Mesothelial cell of epicardium (in vitro differentiated cells): ENCODE results near the gene CEP72. TPM values are rescaled to one million over a fixed set of nuclear protein-coding genes. Genes with fewer than 3 reads are reported as not detected.
"Not testable (repeated sequence)": the region's sequence is repeated elsewhere in the genome, so short reads cannot be mapped to it uniquely, and the experiment has no call there.

Experiments
- DNase-seq, 2 experiments: peaks; one replicate each; pipeline ENCODE4 v3.0.0; 2021; ENCODE audit warnings: low spot score in 2 of 2; ENCODE audit not compliant: unreplicated experiment in 2 of 2
- H3K27ac Mint-ChIP-seq: 2 replicates; pipeline ENCODE4 v1.8.0; 2021; ENCODE audit warnings: mixed read lengths
- H3K27me3 Mint-ChIP-seq: 2 replicates; pipeline ENCODE4 v1.8.0; 2021; ENCODE audit warnings: low read depth, mixed read lengths
- H3K36me3 Mint-ChIP-seq: 2 replicates; pipeline ENCODE4 v1.8.0; 2021; ENCODE audit warnings: mixed read lengths
- H3K4me1 Mint-ChIP-seq: 2 replicates; pipeline ENCODE4 v1.8.0; 2021; ENCODE audit warnings: mixed read lengths
- H3K4me3 Mint-ChIP-seq: 2 replicates; pipeline ENCODE4 v1.8.0; 2021; ENCODE audit warnings: mild to moderate bottlenecking, moderate library complexity, mixed read lengths
- H3K9me3 Mint-ChIP-seq: 2 replicates; pipeline ENCODE4 v1.8.0; 2021; ENCODE audit warnings: mixed read lengths
- total RNA-seq: library from RNA; stranded (reverse); gene quantifications from 3 replicates; pipeline ENCODE4 v1.2.1, GENCODE V29; 2021
- TF ChIP-seq, protein P1 (sequence below): fragments of 200-600 bp; sonication (generic); IDR thresholded peaks from one replicate; pipeline ENCODE4 v1.5.0; 2021; ENCODE audit warnings: antibody characterized with exemption; ENCODE audit not compliant: unreplicated experiment

The CEP72 gene
- total RNA-seq, 1 donor from 2014 or later = 20.3 TPM

DNA sequence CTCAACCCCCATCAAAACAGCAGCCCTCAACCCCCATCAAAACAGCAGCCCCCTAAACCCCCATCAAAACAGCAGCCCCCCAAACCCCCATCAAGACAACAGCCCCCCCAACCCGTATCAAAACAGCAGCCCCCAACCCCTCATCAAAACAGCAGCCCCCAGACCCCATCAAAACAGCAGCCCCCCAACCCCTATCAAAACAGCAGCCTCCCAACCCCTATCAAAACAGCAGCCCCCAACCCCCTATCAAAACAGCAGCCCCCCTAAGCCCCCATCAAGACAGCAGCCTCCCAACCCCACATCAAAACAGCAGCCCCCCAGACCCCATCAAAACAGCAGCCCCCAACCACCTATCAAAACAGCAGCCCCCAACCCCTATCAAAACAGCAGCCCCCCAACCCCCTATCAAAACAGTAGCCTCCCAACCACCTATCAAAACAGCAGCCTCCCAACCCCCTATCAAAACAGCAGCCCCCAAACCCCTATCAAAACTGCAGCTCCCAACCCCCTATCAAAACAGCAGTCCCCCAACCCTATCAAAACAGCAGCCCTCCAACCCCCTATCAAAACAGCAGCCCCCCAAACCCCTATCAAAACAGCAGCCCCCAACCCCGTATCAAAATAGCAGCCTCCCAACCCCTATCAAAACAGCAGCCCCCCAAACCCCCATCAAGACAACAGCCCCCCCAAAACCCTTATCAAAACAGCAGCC is 79.8 kb downstream of the CEP72 start:
- Mint-ChIP-seq H3K27ac (no peak overlapping the region), H3K4me1 (no peaks in the 10 kb centered on the region), H3K27me3 (peaks cover 8% of the 10 kb centered on the region), H3K4me3 (no peak overlapping the region), H3K36me3 (no peaks in the 10 kb centered on the region), H3K9me3 (no peaks in the 10 kb centered on the region)
- DNase-seq = no peak
- TF ChIP-seq, protein P1, sequence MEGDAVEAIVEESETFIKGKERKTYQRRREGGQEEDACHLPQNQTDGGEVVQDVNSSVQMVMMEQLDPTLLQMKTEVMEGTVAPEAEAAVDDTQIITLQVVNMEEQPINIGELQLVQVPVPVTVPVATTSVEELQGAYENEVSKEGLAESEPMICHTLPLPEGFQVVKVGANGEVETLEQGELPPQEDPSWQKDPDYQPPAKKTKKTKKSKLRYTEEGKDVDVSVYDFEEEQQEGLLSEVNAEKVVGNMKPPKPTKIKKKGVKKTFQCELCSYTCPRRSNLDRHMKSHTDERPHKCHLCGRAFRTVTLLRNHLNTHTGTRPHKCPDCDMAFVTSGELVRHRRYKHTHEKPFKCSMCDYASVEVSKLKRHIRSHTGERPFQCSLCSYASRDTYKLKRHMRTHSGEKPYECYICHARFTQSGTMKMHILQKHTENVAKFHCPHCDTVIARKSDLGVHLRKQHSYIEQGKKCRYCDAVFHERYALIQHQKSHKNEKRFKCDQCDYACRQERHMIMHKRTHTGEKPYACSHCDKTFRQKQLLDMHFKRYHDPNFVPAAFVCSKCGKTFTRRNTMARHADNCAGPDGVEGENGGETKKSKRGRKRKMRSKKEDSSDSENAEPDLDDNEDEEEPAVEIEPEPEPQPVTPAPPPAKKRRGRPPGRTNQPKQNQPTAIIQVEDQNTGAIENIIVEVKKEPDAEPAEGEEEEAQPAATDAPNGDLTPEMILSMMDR = no peak

DNA sequence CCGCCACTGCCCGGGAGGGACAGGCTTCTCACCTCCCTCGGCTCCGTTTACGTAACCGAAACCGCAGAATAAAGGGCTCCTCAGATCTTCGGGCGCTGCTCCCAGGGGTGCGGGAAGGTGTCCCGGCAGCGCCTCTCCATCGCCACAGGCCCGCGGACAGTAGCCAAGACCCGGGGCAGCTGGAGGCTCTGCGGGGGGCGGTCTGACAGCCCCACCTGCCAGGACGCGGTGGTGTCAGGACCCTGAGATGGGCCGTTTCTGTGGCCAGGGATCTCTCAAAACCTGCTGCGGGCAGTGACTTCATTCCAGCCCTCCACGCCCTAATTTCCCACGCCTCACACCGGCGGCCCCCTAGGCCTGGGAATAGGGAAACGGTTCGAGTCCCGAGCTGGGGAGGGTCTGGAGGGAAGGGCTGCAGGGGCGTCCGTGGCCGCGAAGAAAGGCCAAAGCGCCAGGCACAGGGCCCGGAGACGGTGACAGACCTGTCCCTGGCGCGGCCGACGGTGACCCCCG is 80.4 kb downstream of the CEP72 start:
- not testable (repeated sequence) for H3K9me3 Mint-ChIP-seq, H3K4me3 Mint-ChIP-seq, DNase-seq, H3K4me1 Mint-ChIP-seq, H3K27ac Mint-ChIP-seq, H3K36me3 Mint-ChIP-seq
- peaks cover 13% of the 10 kb centered on the region for H3K27me3 Mint-ChIP-seq

DNA sequence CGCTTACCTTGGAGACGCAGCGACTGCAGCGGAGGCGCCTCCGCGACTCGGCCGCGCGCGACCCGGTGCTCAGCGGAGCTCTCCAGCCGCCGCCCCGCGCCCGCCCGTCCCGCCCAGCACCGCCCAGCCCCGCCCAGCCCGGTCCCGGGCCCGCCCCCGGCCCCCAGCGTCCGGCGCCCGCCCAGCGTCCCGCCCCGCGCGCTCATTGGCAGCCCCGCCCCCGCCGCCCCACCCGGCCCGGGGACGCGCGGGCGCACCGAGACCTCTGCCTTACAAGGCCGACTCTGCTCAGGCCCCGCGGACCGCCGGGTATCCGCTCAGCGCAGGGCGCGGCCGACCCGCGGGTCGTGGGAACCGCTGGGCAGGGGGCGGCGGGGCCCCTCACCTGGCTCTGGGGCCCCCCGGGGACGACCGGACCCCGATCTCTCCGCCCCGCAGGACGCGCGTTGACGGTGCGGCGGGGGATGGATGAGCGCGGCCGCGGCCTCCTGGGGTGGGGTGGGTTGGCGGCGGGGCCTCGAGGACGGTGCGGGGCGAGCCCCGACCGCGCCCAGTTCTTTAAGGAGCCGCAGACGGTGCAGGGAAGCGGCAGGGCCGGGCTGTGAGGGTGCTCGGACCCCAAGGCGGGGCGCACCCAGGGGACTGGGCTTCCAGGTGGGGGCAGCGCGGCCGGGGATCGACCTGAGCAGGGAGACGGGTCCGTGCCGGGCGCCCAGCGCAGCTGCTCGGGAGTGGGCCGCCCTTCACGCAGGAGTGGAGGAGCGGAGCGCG is 81.3 kb downstream of the CEP72 start, which contains the start of gene TPPP:
Gene TPPP (minus strand): TSS at position 82 of the 771 bp plus-strand sequence. CDS start 15,292 bp downstream, outside the sequence.
- H3K27me3 Mint-ChIP-seq = peaks cover 20% of the 10 kb centered on the region
- not testable (repeated sequence) for DNase-seq, H3K4me3 Mint-ChIP-seq

DNA sequence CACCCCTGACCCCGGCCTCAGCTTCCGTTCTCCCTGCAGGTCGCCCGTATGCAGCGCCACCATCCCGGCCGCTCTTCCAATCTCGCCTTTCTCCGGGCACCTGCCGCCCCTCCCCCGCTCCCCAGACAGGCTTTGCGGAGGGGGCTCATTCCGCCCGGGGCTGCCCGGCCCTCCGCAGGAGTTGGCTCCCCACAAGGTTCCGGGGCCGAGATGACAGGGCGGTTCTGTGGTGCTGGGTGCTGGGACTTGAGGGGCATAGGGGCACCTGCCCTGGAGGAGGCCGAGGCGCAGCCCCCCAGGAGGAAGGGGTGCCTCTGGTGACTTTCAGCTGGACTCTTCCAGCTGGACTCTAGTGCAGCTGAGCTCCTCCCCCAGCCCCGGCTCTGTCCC is 81.9 kb downstream of the CEP72 start:
- H3K27ac Mint-ChIP-seq, H3K9me3 Mint-ChIP-seq, DNase-seq, H3K4me3 Mint-ChIP-seq, H3K36me3 Mint-ChIP-seq, H3K4me1 Mint-ChIP-seq: not testable (repeated sequence)
- peaks cover 26% of the 10 kb centered on the region for H3K27me3 Mint-ChIP-seq

More for the DNA sequence above, 81.3 kb downstream of the CEP72 start, which contains the start of gene TPPP:
- H3K36me3 Mint-ChIP-seq, H3K4me1 Mint-ChIP-seq, H3K9me3 Mint-ChIP-seq, H3K27ac Mint-ChIP-seq: not testable (repeated sequence)

DNA sequence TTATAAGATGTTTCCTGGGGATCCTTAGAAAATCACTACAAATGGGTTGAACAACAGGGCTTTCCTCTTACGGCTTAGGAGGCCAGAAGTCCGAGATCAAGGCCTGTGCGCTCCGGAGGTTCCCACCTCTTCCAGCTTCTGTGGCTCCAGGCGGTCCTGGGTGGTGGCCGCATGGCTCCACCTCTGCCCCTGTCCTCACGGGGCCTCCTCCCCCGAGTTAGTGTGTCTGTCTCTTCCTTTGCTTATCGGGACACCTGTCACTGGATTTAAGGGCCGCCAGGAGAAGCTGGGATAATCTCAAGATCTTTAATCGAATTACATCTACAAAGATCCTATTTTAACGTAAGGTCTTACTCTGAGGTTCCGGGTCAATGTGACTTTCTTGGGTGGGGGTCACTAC is 83.3 kb downstream of the CEP72 start:
- H3K27me3 Mint-ChIP-seq = peaks cover 38% of the 10 kb centered on the region
- H3K4me1 Mint-ChIP-seq, H3K27ac Mint-ChIP-seq, H3K36me3 Mint-ChIP-seq, DNase-seq, H3K9me3 Mint-ChIP-seq, H3K4me3 Mint-ChIP-seq: not testable (repeated sequence)

DNA sequence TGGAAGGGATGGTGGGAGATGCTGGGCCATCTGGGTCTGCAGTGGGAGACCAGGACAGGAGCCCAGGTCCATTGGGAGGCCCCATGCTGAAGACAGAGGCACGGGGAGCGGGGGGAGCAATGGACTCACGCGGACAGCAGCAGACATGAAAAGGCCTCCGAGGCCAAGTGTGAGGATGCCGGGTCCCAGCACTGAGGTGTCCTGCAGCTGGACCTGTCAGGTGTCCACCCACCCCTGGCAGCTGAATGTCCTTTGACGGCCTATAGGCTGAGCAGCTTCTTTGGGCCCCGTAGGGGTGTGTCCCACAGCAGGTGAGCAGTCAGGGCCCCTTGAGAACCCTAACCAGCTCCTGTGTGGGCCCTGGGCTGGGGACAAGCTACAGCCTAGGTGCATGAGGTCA is 84.1 kb downstream of the CEP72 start:
- H3K27me3 Mint-ChIP-seq = peaks cover 44% of the 10 kb centered on the region
- H3K9me3 Mint-ChIP-seq, DNase-seq, H3K4me1 Mint-ChIP-seq, H3K27ac Mint-ChIP-seq, H3K36me3 Mint-ChIP-seq, H3K4me3 Mint-ChIP-seq: not testable (repeated sequence)

DNA sequence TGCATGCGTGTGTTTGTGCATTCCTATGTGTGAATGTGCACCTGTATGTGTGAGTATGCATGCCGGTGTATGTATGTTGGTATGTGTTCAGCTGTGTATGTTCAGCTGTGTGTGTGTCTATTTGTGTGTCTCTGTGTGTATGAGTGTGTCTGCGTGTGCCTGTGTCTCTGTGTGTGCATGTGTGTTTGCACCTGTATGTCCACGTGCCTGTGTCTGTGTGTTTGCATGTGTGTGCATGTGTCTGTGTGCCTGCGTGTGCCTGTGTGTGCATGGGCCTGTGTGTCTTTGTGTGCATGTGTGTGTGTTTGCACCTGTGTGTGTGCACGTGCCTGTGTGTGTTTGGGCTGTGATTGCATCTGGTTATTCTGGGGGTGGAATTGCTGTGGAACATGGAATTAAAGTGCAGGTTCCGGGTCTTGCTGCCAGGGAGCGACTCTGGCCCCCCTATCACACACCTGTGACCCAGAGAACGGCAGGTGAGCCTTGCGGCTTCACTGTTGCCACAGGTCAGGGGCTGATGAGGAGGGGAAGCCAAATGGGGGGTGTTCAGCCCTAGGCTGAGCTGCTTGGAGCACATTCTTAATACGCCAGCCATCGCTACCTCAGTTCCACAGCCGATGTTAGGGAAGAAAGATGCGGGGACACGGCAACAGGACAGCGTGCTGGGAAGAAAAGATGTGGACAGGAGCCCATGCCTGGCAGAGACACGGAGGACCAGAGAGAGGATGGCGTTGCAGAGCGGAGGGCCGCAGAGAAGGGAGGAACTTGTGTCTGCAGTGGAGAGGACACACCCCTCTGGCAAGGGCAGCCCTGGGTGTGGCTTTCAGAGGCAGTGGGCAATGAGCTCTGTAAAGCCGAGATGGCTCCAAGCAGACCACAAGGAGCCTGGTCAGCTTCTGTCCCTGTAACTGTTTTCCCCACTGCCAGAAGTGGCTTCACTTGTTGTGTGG is 84.9 kb downstream of the CEP72 start:
- peaks cover 51% of the 10 kb centered on the region for H3K27me3 Mint-ChIP-seq
- H3K36me3 Mint-ChIP-seq, H3K4me1 Mint-ChIP-seq, H3K4me3 Mint-ChIP-seq, DNase-seq, H3K27ac Mint-ChIP-seq, H3K9me3 Mint-ChIP-seq: not testable (repeated sequence)

Other genes starting within 250 kb of the CEP72 start
- 70.4 to 73.5 TPM (median 71.2 TPM) in 3 replicates for gene EXOC3, start 169.2 kb upstream of the CEP72 start, total RNA-seq
- gene SLC9A3, start 87.9 kb upstream of the CEP72 start, total RNA-seq = 1.9 to 2.4 TPM (median 2.3 TPM) in 3 replicates
- gene TPPP, start 81.0 kb downstream of the CEP72 start, total RNA-seq = 0.16 to 0.24 TPM (median 0.18 TPM) in 3 replicates
- gene ZDHHC11B, start 172.4 kb downstream of the CEP72 start, total RNA-seq = 0.69 to 0.90 TPM (median 0.74 TPM) in 3 replicates
- gene ZDHHC11, start 238.6 kb downstream of the CEP72 start, total RNA-seq = 9.7 to 13.3 TPM (median 11.4 TPM) in 3 replicates